ENCODE results near the gene CDK15.

CDK15 gene

GRCh38 chr2:201779901-201780673, 26.2 kb upstream of the CDK15 start:
- TF ChIP-seq, protein P1, sequence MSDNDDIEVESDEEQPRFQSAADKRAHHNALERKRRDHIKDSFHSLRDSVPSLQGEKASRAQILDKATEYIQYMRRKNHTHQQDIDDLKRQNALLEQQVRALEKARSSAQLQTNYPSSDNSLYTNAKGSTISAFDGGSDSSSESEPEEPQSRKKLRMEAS (IDR thresholded peaks at IDR 0.05) = no peak
- no peak for TF ChIP-seq EGR1 (IDR thresholded peaks at IDR 0.05)
- no peak for TF ChIP-seq USF1 (IDR thresholded peaks at IDR 0.05)
- no peak for TF ChIP-seq YY1 (IDR thresholded peaks at IDR 0.05; ENCODE audit: low read depth)
- TF ChIP-seq CREB1 (IDR thresholded peaks at IDR 0.05; ENCODE audit: low read depth) = no peak
- TF ChIP-seq TCF12 (IDR thresholded peaks at IDR 0.05; ENCODE audit: low read depth) = no peak
- no peak for TF ChIP-seq TAF1 (IDR thresholded peaks at IDR 0.05; ENCODE audit: low read depth)
- no peak for TF ChIP-seq EP300 (IDR thresholded peaks at IDR 0.05; ENCODE audit: borderline replicate concordance)
- TF ChIP-seq TEAD4 (IDR thresholded peaks at IDR 0.05) = no peak
- TF ChIP-seq ZBTB7A (IDR thresholded peaks at IDR 0.05; ENCODE audit: low read depth) = no peak
- no peak for TF ChIP-seq NFIC (IDR thresholded peaks at IDR 0.05)
- TF ChIP-seq REST (IDR thresholded peaks at IDR 0.05; ENCODE audit: low read depth) = no peak
- TF ChIP-seq RAD21 (IDR thresholded peaks at IDR 0.05; ENCODE audit: low read depth) = no peak
- no peak for TF ChIP-seq FOXM1 (IDR thresholded peaks at IDR 0.05; ENCODE audit: borderline replicate concordance, low read depth)
- TF ChIP-seq CEBPB (IDR thresholded peaks at IDR 0.05) = no peak

DNA sequence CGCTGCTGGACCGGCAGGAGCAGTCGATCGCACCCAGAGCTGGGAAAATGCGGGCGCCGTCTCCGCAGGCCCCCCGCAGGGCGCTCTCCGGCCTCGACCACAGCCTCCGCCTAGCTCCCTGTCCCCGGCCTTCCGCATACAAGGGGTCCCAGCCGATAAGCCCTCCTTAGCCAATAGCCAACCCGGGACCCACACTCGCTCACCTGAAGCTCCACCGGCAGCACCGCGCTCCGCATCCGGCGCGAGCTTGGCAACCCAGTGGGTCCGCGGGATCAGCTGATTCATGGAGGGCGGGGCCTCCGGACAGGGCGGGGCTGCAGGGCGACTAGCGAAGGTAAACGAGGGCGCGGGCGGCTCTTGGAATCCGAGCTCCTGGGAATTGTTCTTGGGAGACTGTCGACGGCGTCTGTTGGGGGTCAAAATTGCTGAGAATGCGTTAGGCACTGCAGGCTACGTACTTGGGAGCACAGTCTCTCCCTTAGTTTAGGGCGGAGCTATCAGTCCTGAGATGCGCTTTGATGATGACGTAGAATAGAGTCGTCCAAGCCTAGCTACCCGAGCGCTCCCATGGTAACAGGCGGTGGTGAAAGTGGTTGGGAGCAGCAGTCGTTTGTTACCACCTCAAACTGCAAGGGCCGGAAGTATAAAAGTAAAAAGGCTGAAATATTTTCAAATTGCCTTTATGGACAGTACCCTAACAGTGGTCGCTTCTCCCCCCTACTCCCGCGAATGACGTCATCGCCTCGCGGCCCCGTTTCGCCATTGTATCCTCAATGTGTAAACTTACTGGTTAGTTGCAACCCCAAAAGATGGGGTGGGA, 25.5 kb upstream of the CDK15 start, which contains the start of gene ALS2:
ALS2 (minus strand) TSS at position 260 of the 820 bp plus-strand sequence. CDS start 12,048 bp downstream, outside the sequence.
- TF ChIP-seq EP300 (IDR thresholded peaks at IDR 0.05; ENCODE audit: borderline replicate concordance) (no peak), NFIC (IDR thresholded peaks at IDR 0.05) (peak; percentile 44), RAD21 (IDR thresholded peaks at IDR 0.05; ENCODE audit: low read depth) (no peak), CREB1 (IDR thresholded peaks at IDR 0.05; ENCODE audit: low read depth) (peak; percentile 88), REST (IDR thresholded peaks at IDR 0.05; ENCODE audit: low read depth) (no peak), TAF1 (IDR thresholded peaks at IDR 0.05; ENCODE audit: low read depth) (peak; percentile 74; the same call in 1 of the 2 replicates), USF1 (IDR thresholded peaks at IDR 0.05) (peak; percentile 85), ZBTB7A (IDR thresholded peaks at IDR 0.05; ENCODE audit: low read depth) (no peak), YY1 (IDR thresholded peaks at IDR 0.05; ENCODE audit: low read depth) (no peak; the same call in none of the 2 replicates), FOXM1 (IDR thresholded peaks at IDR 0.05; ENCODE audit: borderline replicate concordance, low read depth) (0 out of 2 replicates have a peak, but pooled peaks have one; percentile 37), EGR1 (IDR thresholded peaks at IDR 0.05) (no peak), CEBPB (IDR thresholded peaks at IDR 0.05) (no peak), TCF12 (IDR thresholded peaks at IDR 0.05; ENCODE audit: low read depth) (0 out of 2 replicates have a peak, but pooled peaks have one; percentile 56), TEAD4 (IDR thresholded peaks at IDR 0.05) (peak; percentile 48)
- TF ChIP-seq, protein P1 (IDR thresholded peaks at IDR 0.05) = peak; percentile 8; the same call in 1 of the 2 replicates

DNA sequence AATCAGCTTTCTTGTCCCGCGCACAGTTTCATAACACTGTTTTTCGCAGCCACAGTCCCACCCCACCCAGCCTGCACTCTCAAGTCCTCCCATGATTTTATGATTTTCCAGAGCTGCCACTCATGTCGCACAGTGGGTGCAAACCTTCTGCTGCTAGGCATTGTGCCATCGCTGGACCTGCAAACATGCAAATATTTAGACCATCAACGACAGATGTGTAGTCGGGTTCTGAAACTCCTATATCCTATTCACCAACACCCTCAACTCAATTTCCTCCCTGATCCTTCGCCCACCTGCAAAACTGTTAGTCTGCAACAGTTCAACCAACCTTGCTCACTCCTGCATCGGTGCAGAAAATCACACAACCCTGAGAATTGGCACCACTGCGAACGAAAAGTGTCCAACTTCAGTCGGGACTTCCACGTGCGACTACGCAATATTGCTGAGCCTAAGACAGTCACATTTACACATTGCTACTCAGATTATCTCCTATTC, 24.7 kb upstream of the CDK15 start:
- TF ChIP-seq TEAD4 (IDR thresholded peaks at IDR 0.05) (no peak), EP300 (IDR thresholded peaks at IDR 0.05; ENCODE audit: borderline replicate concordance) (no peak)
- TF ChIP-seq, protein P1 (IDR thresholded peaks at IDR 0.05) = peak; percentile 4; the same call in 1 of the 2 replicates

DNA sequence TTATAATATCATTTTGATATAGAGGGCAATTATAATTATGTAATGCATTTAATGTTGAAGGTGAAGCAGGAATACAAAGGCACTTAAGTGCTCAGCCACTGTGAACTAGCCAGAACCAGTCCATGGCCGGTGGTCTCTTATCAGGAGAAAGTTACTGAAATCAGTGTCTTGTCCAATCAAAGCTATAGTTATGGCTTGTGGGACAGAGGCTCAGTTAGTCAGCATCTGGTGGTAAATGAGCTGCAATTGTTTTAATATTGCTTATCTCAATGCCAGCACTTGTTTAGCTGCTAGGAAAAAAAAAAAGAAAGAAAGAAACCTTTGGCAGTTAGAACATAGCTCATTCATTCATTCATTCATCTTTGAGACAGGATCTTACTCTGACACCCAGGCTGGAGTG, 21.8 kb upstream of the CDK15 start:
- TF ChIP-seq TCF12 (IDR thresholded peaks at IDR 0.05; ENCODE audit: low read depth) = no peak

DNA sequence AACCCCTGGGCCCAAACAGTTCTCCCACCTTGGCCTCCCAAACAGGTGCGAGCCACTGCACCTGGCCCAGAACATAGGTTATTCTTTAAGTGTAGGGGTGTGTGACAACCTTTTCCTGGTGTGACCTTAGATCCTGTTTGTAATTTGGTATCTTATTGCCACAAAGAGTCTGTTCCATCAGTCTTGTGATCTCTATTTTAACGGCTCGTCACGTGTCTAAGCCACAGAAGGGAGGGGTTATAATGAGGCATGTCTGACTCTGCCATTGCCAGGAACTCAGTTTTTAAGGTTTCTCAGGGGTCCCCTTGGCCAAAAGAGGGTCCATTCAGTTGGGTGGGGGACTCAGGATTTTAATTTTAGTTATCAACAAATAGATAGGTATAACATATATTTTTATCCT, 21.2 kb upstream of the CDK15 start:
- no peak for TF ChIP-seq RAD21 (IDR thresholded peaks at IDR 0.05; ENCODE audit: low read depth)
- no peak for TF ChIP-seq TAF1 (IDR thresholded peaks at IDR 0.05; ENCODE audit: low read depth)
- no peak for TF ChIP-seq FOXM1 (IDR thresholded peaks at IDR 0.05; ENCODE audit: borderline replicate concordance, low read depth)
- TF ChIP-seq ZBTB7A (IDR thresholded peaks at IDR 0.05; ENCODE audit: low read depth) = no peak
- TF ChIP-seq TEAD4 (IDR thresholded peaks at IDR 0.05) = no peak
- TF ChIP-seq, protein P1 (IDR thresholded peaks at IDR 0.05) = no peak
- no peak for TF ChIP-seq EP300 (IDR thresholded peaks at IDR 0.05; ENCODE audit: borderline replicate concordance)
- TF ChIP-seq CEBPB (IDR thresholded peaks at IDR 0.05) = no peak
- TF ChIP-seq TCF12 (IDR thresholded peaks at IDR 0.05; ENCODE audit: low read depth) = no peak
- no peak for TF ChIP-seq USF1 (IDR thresholded peaks at IDR 0.05)
